ENCODE data around the gene PPP1R37. TPM values are rescaled to one million over a fixed set of nuclear protein-coding genes. Genes with fewer than 3 reads are reported as not detected.

PPP1R37 gene
- total RNA-seq, 1 donor from 2014 or later: 23.8 TPM

- no peaks in the 10 kb centered on the region for H3K27me3 ChIP-seq
- H3K9me3 ChIP-seq: no peaks in the 10 kb centered on the region
- no peaks in the 10 kb centered on the region for H3K36me3 ChIP-seq
- TF ChIP-seq POLR2A (IDR thresholded peaks at IDR 0.05) (no peak), POLR2AphosphoS5 (IDR thresholded peaks at IDR 0.05; ENCODE audit: insufficient read depth in 1 of 2, low read depth in 1 of 2) (no peak)
- TF ChIP-seq, protein P1, sequence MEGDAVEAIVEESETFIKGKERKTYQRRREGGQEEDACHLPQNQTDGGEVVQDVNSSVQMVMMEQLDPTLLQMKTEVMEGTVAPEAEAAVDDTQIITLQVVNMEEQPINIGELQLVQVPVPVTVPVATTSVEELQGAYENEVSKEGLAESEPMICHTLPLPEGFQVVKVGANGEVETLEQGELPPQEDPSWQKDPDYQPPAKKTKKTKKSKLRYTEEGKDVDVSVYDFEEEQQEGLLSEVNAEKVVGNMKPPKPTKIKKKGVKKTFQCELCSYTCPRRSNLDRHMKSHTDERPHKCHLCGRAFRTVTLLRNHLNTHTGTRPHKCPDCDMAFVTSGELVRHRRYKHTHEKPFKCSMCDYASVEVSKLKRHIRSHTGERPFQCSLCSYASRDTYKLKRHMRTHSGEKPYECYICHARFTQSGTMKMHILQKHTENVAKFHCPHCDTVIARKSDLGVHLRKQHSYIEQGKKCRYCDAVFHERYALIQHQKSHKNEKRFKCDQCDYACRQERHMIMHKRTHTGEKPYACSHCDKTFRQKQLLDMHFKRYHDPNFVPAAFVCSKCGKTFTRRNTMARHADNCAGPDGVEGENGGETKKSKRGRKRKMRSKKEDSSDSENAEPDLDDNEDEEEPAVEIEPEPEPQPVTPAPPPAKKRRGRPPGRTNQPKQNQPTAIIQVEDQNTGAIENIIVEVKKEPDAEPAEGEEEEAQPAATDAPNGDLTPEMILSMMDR (IDR thresholded peaks at IDR 0.05): no peak
- intact Hi-C loops (cut with DNase I): no loop called here
- H3K4me3 ChIP-seq: no peak overlapping the region
- peaks cover 32% of the 10 kb centered on the region for H3K4me1 ChIP-seq
- DNase-seq (ENCODE audit: extremely low spot score in 2 of 2): no peak
- no peak overlapping the region for H3K27ac ChIP-seq
Measured at GRCh38 chr19:45169602-45170001, 76.6 kb downstream of the PPP1R37 start.

DNA sequence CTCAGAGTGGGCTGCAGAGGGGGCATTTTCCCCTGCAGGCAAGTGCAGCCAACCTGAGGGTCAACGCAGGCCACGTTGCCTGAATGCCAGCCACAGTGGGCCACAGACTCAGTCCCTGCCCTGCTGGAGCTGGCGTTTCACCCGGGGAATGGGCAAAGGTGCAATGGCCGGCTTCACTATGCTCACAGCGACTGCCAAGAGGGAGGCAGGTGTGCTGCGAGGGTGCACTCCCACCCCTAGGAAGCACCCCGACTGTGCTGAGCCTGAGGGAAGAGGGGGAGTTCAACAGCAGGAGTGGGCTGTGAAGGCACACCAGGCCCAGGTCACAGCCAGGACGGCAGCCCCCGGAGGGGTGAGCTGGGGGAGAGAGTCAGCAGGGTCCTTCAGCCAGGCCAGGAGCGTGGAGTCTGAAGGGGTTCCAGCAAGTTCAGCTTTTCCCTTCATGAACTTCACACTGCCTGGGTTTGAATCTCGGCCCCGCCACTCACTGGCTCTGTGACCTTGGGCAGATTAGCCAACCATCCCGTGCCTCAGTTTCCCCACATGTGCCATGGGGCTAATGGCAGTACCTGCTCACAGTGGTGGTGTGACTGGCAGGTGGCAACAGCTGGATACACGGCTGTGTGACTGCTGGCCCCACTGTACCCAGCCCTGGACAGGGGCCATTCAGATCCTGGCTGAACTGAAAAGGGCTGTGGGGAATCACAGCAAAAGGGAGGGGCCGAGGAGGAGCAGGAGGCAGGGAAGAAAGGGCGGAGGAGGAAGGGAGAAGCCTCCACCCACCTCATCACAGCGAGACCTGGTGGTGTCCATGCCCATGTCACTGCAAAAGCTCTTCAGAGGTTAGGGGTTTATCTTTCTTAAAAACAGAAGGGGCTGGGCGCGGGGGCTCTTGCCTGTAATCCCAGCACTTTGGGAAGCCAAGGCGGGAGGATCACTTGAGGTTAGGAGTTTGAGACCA, 77.4 kb downstream of the PPP1R37 start:
- TF ChIP-seq POLR2AphosphoS5 (IDR thresholded peaks at IDR 0.05; ENCODE audit: insufficient read depth in 1 of 2, low read depth in 1 of 2): no peak
- TF ChIP-seq, protein P1 (IDR thresholded peaks at IDR 0.05): no peak
- no peak for TF ChIP-seq POLR2A (IDR thresholded peaks at IDR 0.05)
- intact Hi-C loops (cut with DNase I): no loop called here
- Histone ChIP-seq H3K4me3 (no peak overlapping the region), H3K4me1 (peaks cover 27% of the 10 kb centered on the region), H3K27me3 (no peaks in the 10 kb centered on the region), H3K9me3 (no peaks in the 10 kb centered on the region), H3K36me3 (no peaks in the 10 kb centered on the region), H3K27ac (no peak overlapping the region)
- no peak for DNase-seq (ENCODE audit: extremely low spot score in 2 of 2)

GRCh38 chr19:45171211-45171623, 78.2 kb downstream of the PPP1R37 start:
- Histone ChIP-seq H3K27ac (peak overlapping the region; percentile 9), H3K36me3 (no peaks in the 10 kb centered on the region), H3K9me3 (no peaks in the 10 kb centered on the region), H3K4me1 (peaks cover 22% of the 10 kb centered on the region), H3K27me3 (no peaks in the 10 kb centered on the region), H3K4me3 (no peak overlapping the region)
- intact Hi-C loops (cut with DNase I): no loop called here
- TF ChIP-seq POLR2A (IDR thresholded peaks at IDR 0.05): no peak
- no peak for DNase-seq (ENCODE audit: extremely low spot score in 2 of 2)

DNA sequence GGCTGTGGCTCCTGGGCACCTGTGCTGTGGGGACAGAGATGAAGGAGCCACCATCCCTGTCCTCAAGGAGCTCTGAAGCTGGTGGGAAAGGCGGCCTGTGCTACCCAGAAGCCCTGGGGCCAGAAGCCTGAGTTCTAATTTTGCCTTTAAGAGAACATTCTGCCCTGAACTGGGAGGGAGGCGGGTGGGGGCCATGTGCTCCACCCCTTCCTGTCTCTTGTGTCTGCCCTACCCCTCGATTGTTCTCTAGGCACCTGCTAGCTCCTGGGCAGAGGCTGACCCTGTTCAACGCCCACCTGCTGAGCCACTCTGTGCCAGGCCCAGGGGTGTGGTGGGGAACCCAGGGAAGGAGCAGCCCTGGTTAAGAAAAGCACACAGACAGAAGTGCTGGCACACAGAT, 79.2 kb downstream of the PPP1R37 start:
- Histone ChIP-seq H3K4me1 (peaks cover 29% of the 10 kb centered on the region), H3K36me3 (no peaks in the 10 kb centered on the region), H3K4me3 (no peak overlapping the region), H3K9me3 (no peaks in the 10 kb centered on the region), H3K27ac (no peak overlapping the region), H3K27me3 (no peaks in the 10 kb centered on the region)
- no peak for DNase-seq (ENCODE audit: extremely low spot score in 2 of 2)
- intact Hi-C loops (cut with DNase I): no loop called here
- no peak for TF ChIP-seq POLR2A (IDR thresholded peaks at IDR 0.05)

DNA sequence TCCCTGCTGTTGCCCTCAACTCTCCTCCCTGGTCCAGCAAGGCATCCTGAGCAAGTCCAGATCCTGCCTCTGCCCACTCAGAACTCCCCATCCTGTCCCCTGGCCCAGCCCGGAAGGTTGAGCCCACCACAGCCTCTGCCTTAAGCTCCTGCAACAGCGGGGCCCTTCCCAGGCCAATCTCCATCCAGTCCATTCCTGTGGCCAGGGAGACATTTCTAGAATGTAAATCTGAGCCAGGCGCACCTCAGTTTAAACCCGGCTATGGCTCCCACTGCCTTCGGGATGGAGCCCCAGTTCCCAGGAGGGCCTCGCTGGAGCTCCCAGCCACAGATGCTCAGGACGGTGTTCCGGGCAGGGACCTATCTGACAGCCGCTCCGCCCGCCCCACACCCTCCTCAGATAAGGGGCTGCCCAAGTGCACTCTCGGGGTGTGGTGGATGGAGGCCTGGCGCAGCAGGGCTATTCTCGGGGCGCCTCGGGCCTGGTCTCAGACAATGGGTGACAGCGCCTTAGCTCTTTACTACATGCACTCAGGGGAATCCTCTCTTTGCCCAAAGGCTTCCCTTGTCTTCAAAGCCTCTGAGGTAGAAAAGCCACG, 79.7 kb downstream of the PPP1R37 start:
- TF ChIP-seq POLR2AphosphoS5 (IDR thresholded peaks at IDR 0.05; ENCODE audit: insufficient read depth in 1 of 2, low read depth in 1 of 2): no peak
- no peaks in the 10 kb centered on the region for H3K36me3 ChIP-seq
- no peak overlapping the region for H3K4me3 ChIP-seq
- intact Hi-C loops (cut with DNase I): no loop called here
- H3K4me1 ChIP-seq: peaks cover 34% of the 10 kb centered on the region
- H3K27me3 ChIP-seq: no peaks in the 10 kb centered on the region
- H3K27ac ChIP-seq: no peak overlapping the region
- H3K9me3 ChIP-seq: no peaks in the 10 kb centered on the region
- no peak for DNase-seq (ENCODE audit: extremely low spot score in 2 of 2)

GRCh38 chr19:45173816-45174215, 80.8 kb downstream of the PPP1R37 start:
- intact Hi-C loops (cut with DNase I): no loop called here
- Histone ChIP-seq H3K9me3 (no peaks in the 10 kb centered on the region), H3K36me3 (no peaks in the 10 kb centered on the region), H3K27ac (no peak overlapping the region), H3K27me3 (no peaks in the 10 kb centered on the region), H3K4me1 (peaks cover 37% of the 10 kb centered on the region), H3K4me3 (no peak overlapping the region)
- no peak for DNase-seq (ENCODE audit: extremely low spot score in 2 of 2)
- TF ChIP-seq POLR2A (IDR thresholded peaks at IDR 0.05) (no peak), POLR2AphosphoS5 (IDR thresholded peaks at IDR 0.05; ENCODE audit: insufficient read depth in 1 of 2, low read depth in 1 of 2) (no peak)
